HCEC 1CT (cell line): Measurements from ENCODE around the gene GPD2.
A peak's percentile ranks its signal among the peaks of the same experiment; 100 is the strongest.

ENCODE experiments used
- DNase-seq: peaks from one replicate; pipeline ENCODE4 v3.0.0-alpha.2; 2017

Gene GPD2

DNA sequence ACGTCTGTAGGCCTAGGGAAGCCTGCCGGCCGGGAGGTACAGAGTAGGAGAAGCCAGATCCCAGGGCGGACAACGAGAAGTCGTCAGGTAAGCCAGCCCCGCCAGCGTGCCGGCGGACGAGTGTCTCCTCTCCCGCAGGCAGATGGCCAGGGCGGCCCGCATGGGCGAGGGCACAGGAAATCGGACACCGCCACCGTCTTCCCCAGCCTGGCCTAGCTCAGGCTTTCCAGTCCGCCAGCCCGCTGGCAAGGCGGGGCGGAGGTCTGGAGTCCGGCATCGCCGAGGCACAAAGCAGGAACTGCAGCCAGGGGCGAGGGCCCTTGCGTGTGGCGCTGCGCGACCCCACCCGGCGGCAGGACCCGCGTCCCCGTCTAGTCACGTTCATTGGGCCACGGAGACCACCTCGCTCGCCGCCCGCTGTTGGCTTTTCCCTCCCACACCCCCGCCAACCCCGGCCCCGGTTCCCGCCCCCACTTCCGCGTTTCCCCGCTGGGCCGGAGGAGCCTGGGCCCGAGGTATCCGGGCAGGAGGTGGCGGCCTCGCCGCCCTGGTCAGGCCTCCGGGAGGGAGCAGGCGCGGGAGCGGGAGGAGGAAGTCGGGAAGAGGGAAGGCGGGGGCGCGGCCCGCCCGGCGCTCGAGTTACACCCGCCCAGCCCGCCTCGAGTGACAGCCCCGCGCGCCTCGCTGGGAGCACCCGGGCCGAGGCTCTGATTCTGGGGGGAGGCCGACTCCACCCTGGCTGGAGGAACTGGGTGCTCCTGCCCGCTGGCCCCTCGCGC is at the start of gene GPD2:
TSS of gene GPD2 (plus strand) at position 662 of the 779 bp plus-strand sequence. CDS start 39,727 bp downstream, outside the sequence.
- peak; percentile 91 for DNase-seq

DNA sequence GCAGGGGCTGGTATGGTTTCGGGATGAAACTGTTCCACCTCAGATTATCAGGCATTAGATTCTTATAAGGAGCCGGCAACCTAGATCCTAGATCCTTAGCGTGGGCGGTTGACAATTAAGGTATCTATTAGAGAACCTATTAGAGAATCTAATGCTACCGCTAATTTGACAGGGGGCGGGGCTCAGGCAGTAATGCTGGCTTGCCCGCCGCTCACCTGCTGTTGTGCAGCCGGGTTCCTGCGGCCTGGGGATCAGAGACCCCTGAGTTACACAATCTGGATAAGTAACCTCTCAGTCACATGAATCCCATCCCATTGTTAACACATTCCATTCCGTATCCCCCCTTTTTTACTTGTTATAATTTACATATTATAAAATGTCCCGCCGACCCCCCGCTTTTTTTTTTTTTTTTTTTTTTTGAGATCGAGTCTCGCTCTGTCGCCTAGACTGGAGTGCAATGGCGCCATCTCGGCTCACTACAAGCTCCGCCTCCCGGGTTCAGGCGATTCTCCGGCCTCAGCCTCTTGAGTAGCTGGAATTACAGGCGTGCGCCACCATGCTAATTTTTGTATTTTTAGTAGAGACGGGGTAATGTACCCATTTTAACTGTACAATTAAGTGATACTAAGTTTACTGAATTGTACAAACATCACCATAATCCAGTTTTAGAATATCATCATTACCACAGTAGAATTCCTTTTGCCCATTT is 42.0 kb upstream of the GPD2 start:
- no peak for DNase-seq

DNA sequence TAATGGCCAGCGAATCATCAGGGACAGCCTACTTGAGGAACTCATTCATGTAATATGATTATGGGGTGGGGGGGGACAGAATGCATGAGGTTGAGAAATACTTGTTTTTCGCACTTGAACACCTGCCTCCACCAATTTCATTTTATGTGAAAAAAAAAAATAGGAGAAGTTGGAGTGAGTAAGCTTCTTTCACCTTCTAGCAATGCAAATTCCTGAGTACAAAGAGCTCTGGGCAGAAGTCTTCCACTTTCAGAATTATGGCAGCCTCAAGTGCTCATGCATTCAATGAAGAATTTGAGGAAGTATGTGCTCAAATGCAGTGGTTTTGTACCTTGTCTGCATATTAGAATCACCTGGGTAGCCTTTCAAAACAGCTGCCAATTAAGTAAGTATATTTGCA is 40.1 kb upstream of the GPD2 start:
- no peak for DNase-seq

DNA sequence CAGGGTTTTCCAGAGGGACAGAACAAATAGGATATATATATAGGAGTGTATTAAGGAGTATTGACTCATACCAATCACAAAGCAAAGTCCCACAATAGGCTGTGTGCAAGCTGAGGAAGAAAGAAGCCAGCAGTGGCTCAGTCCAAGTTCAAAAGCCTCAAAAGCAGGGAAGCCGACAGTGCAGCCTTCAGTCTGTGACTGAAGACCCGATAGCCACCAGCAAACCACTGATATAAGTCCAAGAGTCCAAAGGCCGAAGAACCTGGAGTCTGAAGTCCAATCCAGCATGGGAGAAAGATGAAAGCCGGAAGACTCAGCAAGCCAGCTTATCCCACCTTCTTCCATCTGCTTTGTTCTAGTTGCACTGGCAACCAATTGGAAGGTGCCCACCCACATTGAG is 39.0 kb upstream of the GPD2 start:
- DNase-seq = no peak

DNA sequence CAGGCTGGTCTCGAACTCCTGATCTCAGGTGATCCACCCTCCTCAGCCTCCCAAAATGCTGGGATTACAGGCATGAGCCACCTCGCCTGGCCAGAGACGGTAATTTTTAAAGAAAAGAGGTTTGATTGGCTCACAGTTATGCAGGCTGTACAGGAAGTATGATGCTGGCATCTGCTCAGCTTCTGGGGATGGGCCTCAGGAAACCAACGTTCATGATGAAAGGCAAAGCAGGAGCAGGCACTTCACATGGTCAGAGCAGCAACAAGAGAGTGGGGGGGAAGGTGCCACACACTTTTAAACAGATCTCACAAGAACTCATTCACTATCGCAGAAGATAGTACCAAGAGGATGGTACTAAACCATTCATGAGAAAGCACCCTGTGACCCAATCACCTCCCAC is 38.0 kb upstream of the GPD2 start:
- no peak for DNase-seq

DNA sequence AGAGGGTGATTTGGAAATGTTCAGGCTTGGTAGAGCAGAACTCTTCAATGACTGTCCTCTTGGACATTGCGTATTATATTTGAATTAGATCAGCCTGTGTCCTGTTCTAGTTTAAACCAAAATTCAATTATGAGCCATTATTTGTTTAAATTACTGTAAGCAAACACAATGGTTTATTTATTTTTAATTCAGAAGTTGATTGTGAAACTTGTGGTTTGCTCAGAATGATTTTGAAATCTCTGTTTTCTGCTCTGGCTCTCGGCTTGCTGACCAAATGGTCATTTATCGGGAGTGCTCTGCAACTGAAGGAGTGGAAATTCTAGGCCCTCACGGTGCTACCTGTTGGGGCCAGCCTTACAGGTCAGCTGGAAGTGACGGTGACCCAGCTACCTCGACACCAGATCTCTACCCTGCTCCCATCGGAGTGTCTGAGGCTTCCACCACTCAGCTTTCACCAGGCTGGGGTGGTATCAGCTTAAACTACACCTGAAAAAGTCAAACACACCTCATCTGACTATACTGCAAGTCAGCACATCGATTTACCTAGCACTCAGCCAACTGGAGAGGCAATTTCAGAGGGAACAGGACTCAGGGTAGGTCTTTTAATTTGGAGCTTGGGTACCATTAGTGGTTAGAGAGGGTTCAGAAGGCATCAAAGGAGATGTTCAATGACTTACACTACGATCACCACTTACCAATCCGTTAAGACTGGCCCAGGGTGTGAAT is 36.8 kb upstream of the GPD2 start:
- peak; percentile 76 for DNase-seq

DNA sequence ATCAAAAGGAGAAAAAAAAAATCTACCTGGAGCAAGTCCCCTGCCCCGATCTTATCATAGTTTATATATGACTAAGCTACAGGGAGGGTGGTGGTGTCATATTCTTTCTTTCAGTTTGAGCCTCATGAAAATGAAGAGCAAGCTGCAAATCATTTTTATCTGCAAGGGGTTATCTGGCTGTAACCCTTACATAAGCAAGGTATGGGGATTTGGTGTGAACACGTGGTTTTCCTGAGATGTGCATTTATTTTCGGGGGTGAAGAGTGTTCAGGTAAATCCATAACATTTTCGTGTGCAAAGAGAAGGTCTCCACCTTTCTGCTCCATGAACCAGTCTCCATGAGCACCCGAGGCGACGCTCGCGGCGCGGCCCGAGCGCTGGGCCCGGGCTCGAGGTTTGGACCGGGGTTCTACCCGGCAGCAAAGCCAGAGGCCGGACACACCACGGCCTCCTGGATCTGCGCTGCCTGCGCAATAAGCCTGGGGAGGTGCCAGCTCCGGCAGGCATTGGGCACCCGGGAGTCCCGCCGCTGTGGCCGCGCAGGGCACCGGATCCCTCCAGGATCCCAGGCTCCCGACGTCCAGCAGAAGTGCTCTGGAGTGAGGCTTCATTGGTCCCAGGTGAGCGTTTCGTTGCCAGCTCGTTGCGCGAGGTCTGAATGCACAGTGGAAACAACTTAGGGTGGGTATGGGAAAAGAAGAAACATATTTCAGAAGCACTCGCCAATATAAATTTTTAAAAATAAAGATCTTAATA is 36.1 kb upstream of the GPD2 start:
- DNase-seq = peak; percentile 53

DNA sequence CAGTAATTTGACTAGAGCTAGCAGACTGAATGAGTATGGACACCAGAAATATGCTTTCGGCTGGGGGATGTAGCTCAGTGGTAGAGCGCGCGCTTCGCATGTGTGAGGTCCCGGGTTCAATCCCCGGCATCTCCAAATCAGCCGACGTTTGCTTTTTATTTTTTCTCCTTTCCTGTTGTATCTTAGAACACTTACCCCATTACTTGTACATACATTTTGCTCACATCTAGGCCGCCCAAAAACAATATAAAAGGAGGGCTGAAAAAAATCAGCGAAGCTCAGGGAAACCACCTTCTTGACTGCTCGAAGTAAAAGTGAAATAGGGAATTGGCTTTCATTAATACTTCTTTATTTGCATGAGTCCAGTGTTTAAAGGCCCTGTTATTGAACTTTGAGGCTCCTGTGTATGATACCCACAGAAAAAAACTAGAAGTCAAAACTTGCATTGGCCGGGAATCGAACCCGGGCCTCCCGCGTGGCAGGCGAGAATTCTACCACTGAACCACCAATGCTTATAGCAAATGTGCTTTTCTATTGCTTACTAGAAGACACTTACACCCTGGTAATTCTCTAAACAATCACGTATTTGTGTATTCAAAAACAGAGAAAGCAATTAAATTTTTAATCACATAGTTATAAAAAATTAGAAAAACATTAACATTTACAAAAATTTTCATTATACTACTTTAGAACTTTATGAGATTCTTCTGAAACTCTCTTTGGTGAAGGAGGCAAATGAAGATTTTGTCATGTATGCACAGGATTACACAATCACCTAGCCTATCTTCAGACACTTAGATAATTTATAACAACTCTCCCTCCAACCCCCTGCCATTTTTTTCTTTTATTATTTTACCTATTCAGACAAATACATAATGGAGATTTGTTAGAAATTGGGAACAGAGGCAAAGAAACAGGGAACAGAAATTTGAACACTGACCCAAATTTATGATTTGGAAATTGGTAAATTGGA is 35.2 kb upstream of the GPD2 start:
- DNase-seq = peak; percentile 74

DNA sequence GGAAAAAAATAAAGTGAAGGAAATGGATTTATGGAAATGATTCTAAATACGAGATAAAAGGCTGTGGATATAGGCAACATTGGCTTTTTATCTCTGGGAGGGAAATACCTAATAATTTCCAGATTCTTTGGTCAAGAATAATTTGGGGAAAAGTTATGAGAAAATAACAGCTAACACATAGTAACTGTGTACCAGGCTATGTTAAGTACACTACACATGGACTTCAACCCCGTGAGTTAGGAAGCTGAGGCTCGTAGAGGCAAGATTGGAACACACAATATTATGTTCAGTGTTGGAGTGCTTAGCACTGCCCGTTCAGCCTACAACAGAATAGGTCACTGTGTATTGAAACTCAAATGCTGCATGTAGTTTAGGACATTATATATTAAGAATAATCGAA is 34.3 kb upstream of the GPD2 start:
- DNase-seq = no peak

DNA sequence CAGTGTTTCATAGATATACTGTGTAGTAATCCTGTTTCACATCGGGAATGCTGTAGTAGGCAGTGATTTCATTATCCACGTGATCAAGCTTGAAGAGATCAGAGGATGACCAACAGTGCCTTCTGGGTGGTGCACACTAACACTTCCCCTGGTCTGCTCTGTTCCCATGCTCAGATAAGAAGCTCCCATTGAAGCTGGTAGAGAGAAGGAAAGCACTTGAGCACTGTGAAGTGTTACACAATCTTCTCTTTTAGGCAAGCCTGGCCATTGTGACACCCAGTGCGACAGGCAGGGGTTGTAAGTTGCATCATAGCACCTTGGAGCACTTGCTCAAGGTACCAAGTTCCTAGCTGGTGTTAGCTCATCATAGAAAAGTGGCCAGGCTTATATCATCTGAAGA is 30.6 kb upstream of the GPD2 start:
- peak; percentile 11 for DNase-seq

DNA sequence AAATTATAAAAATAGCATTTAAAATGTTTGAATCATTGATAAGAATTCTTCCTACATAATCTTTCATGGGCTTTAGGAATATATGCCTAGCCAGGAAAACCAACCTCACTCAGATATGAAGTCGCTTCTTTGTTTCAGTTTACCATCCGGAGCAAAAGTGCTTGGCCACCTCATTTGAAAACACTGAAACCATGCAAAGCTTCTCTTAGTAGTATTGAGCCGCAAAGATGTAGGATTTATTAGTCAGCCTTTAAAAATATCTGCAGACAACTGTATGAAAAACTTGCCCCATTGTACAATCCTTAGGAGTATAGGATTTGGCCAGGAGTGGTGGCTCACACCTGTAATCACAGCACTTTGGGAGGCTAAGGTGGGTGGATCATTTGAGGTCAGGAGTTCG is 24.3 kb upstream of the GPD2 start:
- DNase-seq = no peak

DNA sequence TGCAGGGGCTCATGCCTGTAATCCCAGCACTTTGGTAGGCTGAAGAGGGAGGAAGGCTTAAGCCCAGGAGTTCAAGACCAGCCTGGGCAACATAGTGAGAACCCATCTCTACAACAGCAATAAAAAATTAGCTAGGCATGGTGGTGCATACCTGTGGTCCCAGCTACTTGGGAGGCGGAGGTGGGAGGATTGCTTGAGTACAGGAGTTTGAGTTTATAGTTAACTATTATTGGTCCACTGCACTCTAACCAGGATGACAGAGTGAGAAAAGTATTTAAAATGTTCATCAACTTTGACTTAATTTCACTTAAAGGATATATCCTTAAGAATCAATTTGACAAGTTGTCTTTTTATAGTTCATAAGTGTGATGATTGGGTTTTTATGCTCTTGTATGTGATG is 14.3 kb upstream of the GPD2 start:
- DNase-seq = no peak

DNA sequence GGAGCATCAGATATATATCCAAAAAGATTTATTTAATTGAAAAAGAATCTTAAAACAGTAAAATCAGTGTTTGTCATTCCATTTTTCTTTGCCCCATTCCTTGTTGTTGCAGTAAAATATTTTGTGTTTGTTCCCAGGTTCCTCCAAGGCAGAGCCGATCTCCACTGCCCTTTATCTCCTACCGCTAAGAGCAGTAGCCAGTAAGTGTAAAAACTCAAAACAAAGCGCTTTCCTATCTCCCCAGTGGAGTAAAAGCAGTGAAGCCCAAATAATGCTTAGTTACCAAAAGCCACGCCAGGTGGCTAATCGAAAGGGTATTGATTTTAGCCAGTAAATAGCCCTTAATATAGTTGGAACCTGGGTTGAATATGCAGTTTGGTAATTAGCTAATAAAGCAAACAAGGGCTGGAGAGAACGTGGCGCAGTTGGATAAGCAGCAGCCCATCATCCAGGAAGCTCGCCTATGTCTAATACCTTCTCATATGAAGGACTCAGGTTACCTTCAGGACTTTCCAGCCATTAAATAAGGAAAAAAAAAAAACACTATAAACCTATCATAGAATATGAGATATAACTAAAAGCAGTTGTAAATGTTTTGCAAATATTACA is 12.4 kb upstream of the GPD2 start:
- DNase-seq = no peak

DNA sequence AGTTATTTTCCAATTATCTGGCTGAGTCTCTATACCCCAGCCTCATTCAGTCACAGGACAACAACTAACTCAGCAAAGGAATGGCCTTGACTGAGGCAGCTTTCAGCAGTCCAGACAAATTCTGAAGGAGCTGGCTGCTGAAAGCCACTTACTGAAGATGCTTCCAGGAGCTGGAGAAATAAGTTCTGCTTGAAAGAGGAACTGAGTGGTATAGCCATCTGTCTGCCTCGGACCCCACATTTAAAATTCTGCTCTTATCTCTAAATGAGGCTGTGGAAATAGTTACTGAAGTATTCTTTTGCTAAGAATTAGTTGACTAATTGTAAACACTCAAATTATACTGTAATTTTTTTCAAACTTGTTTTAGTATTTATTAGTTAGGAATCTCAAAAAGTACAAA is 9.1 kb upstream of the GPD2 start:
- DNase-seq = no peak

DNA sequence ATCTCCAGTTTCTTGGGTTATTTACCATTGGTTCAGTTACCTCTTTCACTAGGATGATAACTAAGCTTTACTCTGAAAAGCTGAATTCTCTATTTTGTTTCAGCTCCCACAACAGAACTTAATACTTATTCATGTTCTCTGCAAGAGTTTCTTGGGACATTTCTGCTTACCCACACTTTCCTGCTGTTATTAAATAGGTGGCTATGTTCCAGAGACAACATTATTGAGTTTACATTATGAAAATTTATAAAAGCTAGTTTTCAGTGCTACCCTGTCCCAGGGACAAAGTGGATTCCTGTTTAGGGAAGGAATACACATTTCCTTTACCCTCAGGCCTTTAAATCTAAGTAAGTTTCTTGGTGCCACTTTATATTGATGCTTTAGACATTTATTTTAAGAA is 7.0 kb upstream of the GPD2 start:
- no peak for DNase-seq

DNA sequence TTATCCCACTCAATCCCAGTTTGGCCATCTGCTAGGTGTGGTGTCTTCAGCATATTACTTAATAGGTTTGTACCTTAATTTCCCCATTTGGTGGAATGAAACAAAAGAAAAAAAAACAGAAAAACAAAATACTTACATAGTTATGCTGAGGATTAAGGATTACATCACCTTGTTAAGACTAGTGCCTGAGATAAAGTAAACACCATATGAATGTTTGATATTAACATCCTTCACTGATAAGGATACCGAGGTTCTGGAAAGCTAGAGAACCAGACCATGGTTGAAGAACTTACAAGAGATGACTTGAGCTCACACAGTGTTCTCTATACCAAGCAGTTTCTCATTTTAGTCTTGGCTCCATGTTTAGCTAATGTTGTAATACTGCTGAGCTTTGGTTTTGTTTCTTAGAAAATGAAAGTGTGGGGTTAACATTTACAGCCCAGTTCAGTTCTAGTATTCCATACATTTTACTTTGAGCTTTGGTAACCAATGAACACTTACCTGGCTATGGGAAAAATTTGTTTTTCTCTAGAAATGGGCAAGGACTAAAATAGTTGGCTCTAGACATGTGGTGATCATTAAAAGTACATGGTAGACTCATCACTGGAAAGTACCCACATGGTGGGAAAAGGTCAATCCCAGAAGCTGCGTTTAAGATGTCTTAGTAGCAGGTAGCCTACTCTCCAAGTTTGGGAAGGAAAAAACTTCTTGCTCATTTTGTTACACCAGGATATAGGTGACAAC is 5.8 kb upstream of the GPD2 start:
- no peak for DNase-seq

DNA sequence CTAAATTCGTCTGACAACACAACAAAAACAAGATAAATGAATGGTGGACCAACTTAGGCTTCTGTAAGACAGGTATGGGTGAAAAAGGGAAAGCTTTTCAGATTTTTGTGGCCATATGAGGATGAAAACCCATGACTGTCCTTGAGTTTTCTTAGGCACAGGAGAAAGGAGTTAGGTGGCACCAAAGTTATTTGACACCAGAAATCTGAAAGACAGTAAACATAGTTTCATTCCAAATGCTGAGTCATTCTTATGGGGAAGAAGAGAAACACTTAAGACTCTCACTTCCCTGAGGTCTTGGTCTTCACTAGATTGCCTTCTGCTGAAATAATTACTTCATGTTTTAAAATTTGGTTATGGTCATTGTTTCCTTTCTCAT is 5.2 kb upstream of the GPD2 start:
- peak; percentile 71 for DNase-seq

DNA sequence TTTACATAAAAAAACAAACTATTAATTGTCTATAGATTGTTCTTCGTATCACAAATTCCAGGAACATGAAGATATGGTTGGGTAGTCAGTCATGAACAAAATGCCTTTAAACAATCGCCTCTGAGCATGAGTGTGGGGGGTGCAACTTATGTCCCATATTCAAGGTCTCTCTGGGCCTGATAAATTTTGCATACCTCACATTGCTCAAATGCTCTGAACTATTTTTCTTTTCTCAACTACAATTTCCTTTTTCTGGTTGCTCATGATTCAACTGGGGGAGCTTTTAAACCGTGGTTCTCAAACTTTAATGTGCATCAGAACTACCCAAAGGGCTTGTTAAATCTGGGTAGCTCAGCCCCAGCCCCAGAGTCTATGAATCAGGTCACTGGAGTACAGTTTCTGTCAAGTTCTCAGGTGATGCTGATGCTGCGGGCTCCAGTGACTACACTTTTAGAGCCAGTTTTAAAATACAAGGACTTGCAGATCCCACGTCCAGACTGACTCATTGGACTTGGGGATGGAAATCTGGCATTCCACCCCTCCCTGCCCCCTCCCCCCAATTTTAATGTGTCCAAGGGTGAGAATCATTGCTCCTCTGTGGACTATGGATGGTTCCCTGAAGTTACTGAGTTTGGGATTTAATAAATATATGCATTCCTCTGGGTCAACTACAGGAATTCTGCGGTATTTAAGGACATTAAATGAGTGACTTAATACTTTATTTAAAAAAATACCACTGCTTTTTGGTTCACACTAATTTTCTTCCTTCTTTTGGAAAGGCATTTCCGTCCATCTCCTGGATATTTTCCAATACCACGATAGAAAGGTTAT is 1.5 kb upstream of the GPD2 start:
- no peak for DNase-seq

DNA sequence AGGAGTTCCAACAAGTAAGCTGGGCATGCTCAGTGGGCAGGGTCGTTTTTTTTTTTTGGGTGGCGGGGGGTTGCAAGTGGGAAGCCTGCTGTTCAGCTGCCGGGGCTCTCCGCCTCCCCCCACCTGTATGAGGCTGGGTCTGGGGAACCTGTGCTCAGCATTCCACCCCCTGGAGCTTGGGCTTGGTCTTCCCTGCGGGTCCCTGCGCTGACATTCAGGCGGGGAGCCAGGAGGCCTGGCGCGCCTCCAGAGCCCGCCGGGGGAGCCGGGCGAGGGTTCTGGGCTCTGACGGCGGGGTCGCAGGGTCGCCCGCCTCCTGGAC is 822 bp upstream of the GPD2 start:
- DNase-seq = no peak

DNA sequence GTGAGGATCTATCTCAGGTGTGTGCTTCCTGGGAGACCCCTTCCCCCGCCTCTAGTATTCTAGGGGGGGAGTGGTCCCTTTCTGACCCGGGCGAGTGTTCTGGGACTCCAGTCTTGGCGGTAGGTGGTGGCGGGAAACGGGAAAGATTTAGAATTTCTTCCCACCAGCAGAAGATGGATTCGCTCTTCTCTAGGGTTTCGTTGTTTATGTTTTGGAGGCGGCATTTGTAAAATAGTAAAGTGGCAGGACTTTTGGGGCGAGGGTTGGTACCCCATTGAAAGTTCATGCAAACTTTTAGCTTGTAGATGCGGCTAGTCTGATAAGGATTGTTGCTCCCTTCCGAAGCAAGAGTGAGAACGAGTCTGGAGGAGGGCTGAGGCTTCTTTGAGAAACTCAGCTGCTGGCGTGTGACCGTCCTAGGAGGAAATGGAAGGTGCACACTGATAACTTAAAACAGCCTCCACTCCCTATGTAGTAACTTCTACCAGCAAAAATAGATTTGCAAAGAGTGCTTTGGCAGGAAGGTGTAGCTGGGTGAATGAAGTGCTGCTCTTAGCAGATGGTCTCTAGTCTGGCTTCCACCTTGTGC is 412 bp downstream of the GPD2 start:
- peak; percentile 32 for DNase-seq
